ENCODE measurements around the gene CENPA. TPM values are rescaled to one million over a fixed set of nuclear protein-coding genes. Genes with fewer than 3 reads are reported as not detected.

Gene CENPA
- total and polyA plus RNA-seq, 2 of the 13 experiments (the other 11 are each of a cell fraction or from before 2014, with no cell fraction given), result 28.5 to 38.5 TPM

DNA sequence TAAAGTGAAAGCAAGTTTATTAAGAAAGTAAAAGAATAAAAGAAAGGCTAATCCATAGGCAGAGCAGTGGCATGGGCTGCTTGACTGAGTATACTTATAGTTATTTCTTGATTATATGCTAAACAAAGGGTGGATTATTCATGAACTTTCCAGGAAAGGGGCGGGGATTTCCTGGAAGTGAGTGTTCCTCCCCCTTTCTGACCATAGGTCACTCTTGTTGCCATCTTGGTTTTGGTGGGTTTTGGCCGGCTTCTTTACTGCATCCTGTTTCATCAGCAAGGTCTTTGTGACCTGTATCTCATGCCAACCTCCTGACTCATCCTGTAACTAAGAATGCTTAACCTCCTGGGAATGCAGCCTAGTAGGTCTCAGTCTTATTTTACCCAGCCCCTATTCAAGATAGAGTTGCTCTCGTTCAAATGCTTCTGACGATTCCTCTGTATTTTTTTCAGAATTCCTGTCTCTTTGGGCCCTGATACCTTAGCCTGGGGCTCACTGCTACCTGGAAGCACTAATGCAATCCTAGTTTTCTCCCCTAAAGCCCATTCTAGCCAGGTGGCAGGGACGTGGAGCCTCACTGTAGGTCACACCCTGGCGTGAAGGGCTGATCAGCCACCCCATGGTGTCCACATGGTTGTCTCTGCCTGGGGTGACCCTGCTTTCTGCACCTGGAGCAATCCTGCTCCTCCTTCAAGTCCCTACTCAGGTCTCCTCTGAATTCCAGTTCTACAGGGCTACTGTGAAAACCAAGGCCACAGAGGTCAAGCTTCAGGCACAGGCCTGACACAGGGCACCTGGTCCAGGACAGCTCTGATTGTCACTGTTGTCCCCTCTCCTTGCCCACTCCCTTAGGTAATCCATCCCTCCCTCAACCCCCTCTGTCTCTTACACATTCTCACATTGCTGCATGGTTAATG, 27.7 kb upstream of the CENPA start (continued):
- TF ChIP-seq CERS6 (CRISPR knock-in tag; IDR thresholded peaks at IDR 0.05), result no peak
- no peak for TF ChIP-seq PRDM4 (CRISPR knock-in tag; IDR thresholded peaks at IDR 0.05; ENCODE audit: borderline replicate concordance)
- TF ChIP-seq BCLAF1 (IDR thresholded peaks at IDR 0.05), result no peak
- peak; percentile 67; the same call in 1 of the 2 replicates for TF ChIP-seq ETV6 (CRISPR knock-in tag; conservative IDR thresholded peaks at IDR 0.05)
- no peak for TF ChIP-seq ZBTB39 (CRISPR knock-in tag; IDR thresholded peaks at IDR 0.05)
- TF ChIP-seq ATF6 (CRISPR knock-in tag; conservative IDR thresholded peaks at IDR 0.05), result no peak
- no peak for TF ChIP-seq ZNF775 (CRISPR knock-in tag; IDR thresholded peaks at IDR 0.05; ENCODE audit: borderline replicate concordance)
- TF ChIP-seq PHF8 (CRISPR knock-in tag; IDR thresholded peaks at IDR 0.05), result no peak
- TF ChIP-seq ZKSCAN8 (CRISPR knock-in tag; IDR thresholded peaks at IDR 0.05; ENCODE audit: borderline replicate concordance), result 0 out of 2 replicates have a peak, but pooled peaks have one; percentile 62
- TF ChIP-seq TBX3 (IDR thresholded peaks at IDR 0.05; ENCODE audit: borderline replicate concordance), result no peak
- TF ChIP-seq ZSCAN31 (CRISPR knock-in tag; IDR thresholded peaks at IDR 0.05; ENCODE audit: low read depth), result no peak
- TF ChIP-seq PRPF4 (IDR thresholded peaks at IDR 0.05; ENCODE audit: low read depth, low read length, poor library complexity, severe bottlenecking), result no peak
- no peak for TF ChIP-seq TCF12 (IDR thresholded peaks at IDR 0.05)
- no peak for TF ChIP-seq TCF12 (CRISPR knock-in tag; IDR thresholded peaks at IDR 0.05)
- no peak for TF ChIP-seq SALL2 (CRISPR knock-in tag; IDR thresholded peaks at IDR 0.05)
- TF ChIP-seq HNF4G (IDR thresholded peaks at IDR 0.05; ENCODE audit: borderline replicate concordance, low read depth, low read length), result peak; percentile 36; the same call in 1 of the 2 replicates
- TF ChIP-seq HNF4G (CRISPR knock-in tag; IDR thresholded peaks at IDR 0.05; ENCODE audit: borderline replicate concordance, low read depth), result no peak
- TF ChIP-seq RELA (CRISPR knock-in tag; IDR thresholded peaks at IDR 0.05), result no peak

All from HepG2 (cell line).